ENCODE results near the gene PPP1R16B.
A peak's percentile ranks its signal among the peaks of the same experiment; 100 is the strongest.

PPP1R16B gene

GRCh38 chr20:38896009-38896594 lies 90.6 kb downstream of the PPP1R16B start:
- DNase-seq (ENCODE audit: low spot score) = no peak

- DNase-seq (ENCODE audit: low spot score) = no peak
Observed at GRCh38 chr20:38897267-38897666, 91.8 kb downstream of the PPP1R16B start.

- no peak for DNase-seq (ENCODE audit: low spot score)
Observed at GRCh38 chr20:38900606-38901005, 95.1 kb downstream of the PPP1R16B start.

- DNase-seq (ENCODE audit: low spot score) = no peak
Observed at GRCh38 chr20:38902601-38903000, 97.1 kb downstream of the PPP1R16B start.

GRCh38 chr20:38903335-38903734 lies 97.8 kb downstream of the PPP1R16B start:
- DNase-seq (ENCODE audit: low spot score) = no peak

- no peak for DNase-seq (ENCODE audit: low spot score)
Observed at GRCh38 chr20:38905375-38905774, 99.9 kb downstream of the PPP1R16B start.

GRCh38 chr20:38907918-38908677 lies 102.6 kb downstream of the PPP1R16B start:
- no peak for DNase-seq (ENCODE audit: low spot score)

GRCh38 chr20:38915355-38915754 lies 109.9 kb downstream of the PPP1R16B start:
- DNase-seq (ENCODE audit: low spot score) = no peak

- DNase-seq (ENCODE audit: low spot score) = no peak
Observed at GRCh38 chr20:38917657-38918056, 112.2 kb downstream of the PPP1R16B start.

GRCh38 chr20:38918172-38918571 lies 112.7 kb downstream of the PPP1R16B start:
- DNase-seq (ENCODE audit: low spot score) = no peak

- DNase-seq (ENCODE audit: low spot score) = no peak
Observed at GRCh38 chr20:38919683-38920082, 114.2 kb downstream of the PPP1R16B start.

GRCh38 chr20:38920411-38920810 lies 114.9 kb downstream of the PPP1R16B start:
- no peak for DNase-seq (ENCODE audit: low spot score)

- DNase-seq (ENCODE audit: low spot score) = no peak
Observed at GRCh38 chr20:38920851-38921250, 115.4 kb downstream of the PPP1R16B start.

- DNase-seq (ENCODE audit: low spot score) = no peak
Observed at GRCh38 chr20:38924718-38925117, 119.2 kb downstream of the PPP1R16B start.

- peak; percentile 99 for DNase-seq (ENCODE audit: low spot score)
Observed at GRCh38 chr20:38926142-38926933, 120.8 kb downstream of the PPP1R16B start, which contains the start of gene FAM83D. Gene FAM83D (plus strand): TSS chr20:38926417. CDS start chr20:38926443, 26 bp downstream.

- no peak for DNase-seq (ENCODE audit: low spot score)
Observed at GRCh38 chr20:38926934-38927616, 121.6 kb downstream of the PPP1R16B start.

GRCh38 chr20:38927902-38928578 lies 122.5 kb downstream of the PPP1R16B start:
- no peak for DNase-seq (ENCODE audit: low spot score)

GRCh38 chr20:38930242-38930569 lies 124.7 kb downstream of the PPP1R16B start:
- DNase-seq (ENCODE audit: low spot score) = no peak

- DNase-seq (ENCODE audit: low spot score) = no peak
Observed at GRCh38 chr20:38931984-38932383, 126.5 kb downstream of the PPP1R16B start.

- no peak for DNase-seq (ENCODE audit: low spot score)
Observed at GRCh38 chr20:38932457-38933120, 127.1 kb downstream of the PPP1R16B start.

GRCh38 chr20:38934530-38934929 lies 129.0 kb downstream of the PPP1R16B start:
- DNase-seq (ENCODE audit: low spot score) = no peak
